Measurements from ENCODE around the gene VAV2.

VAV2 gene

DNA sequence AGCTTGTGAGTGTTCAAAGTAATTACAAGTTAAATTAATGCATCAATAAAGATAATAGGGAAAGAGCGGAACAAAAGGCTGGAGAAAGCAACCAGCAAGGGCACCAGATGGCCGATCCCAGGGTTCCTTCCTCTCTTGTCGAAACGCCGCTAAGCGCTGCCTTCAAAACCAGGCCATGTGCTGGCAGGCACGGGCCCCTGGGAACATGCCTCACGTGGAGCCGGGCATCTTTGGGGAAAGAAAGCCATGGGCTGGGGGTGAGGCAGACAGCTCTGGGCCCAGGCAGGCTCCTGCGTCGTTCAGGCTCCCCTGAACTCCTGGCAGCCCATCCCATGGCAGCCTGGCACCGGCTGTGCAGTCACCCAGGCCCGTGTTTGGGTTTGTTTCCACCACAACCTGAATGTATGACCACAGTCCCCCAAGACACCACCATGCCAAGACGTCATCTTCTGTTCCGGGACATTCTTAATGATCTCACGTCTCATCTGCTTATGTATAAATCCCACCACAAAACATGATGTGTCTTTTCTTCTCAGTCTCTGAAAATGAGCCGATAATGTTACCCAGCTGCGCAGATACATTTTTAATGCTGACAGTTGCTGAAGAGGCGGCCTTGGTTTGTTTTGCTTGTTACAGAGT, 143.5 kb downstream of the VAV2 start:
- DNase-seq = no peak

DNA sequence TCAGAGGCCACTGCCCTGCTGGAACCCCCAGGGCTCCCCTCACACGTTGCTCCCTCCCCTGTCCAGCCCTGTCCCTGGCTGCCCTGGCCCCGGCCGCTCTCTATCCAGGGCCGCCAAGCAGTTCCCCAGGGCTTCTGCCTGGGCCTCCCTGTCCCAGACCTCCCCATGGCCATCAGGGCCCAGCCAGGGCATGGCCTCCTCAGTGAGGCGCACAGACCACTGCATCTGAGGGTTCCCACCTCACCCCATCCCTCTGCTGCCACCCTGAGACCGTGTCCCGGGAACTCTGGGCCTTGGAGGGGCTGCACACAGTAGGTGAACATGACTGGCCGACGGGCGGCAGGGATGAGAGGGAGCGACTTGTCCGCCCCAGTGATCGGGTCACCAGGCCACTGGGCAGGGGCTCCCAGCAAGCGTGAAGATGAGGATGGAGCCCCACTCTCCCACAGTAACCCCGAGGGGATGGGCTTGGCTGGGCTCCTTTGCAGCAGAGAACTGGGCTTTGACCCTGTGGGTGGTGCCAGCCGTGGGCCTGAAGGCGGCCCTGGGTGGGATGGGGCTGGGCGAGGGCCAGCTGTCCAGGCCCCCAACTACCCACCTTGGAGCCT, 145.5 kb downstream of the VAV2 start:
- no peak for DNase-seq

GRCh38 chr9:133845440-133845839, 146.7 kb downstream of the VAV2 start:
- DNase-seq = no peak

DNA sequence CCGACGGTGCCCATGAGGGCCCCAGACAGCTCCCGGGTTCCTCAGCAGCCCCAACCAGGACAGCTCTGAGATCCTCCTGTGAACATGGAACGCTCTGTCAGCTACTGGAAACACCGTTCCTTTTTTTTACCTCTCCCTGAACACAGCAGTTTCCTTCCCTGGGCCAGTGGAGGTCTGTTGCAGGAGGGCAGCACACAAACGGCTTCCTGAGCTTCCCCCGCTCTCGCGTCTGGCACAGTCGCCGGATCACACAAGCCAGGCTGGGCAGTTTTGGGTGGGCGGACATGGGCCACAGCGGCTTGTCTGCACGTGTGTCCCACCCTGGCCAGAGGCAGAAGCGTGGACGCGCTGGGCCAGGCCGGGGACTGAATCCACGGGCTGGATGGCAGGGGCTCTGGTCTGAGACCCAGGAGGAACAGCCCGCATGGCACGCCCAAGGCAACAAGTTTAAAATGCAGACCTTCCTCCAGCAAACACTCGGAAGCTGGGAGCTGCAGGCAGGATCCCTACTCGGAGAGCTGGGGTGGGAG, 147.2 kb downstream of the VAV2 start:
- DNase-seq = no peak

- DNase-seq = no peak
Observed at GRCh38 chr9:133844398-133844784, 147.7 kb downstream of the VAV2 start.

- DNase-seq = no peak
Observed at GRCh38 chr9:133843751-133844397, 148.2 kb downstream of the VAV2 start.

DNA sequence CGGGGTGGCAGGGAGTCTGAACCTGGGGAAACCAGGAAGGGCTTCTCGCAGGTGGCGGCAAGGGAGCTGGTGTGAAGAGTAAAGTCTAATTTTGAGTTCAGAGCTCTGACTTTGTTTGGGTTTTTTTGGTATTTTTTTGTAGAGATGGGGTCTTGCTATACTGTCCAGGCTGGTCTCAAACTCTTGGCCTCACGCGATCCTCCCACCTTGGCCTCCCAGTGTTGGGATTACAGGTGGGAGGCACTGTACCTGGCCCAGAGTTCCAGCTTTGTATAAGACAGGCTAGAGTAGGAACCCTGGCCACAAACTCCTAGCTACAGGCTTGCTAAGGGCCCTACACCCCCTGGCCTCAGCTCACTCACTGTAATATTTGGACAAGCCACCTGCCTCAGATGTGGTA, 148.9 kb downstream of the VAV2 start:
- DNase-seq = no peak

- DNase-seq = no peak
Observed at GRCh38 chr9:133842721-133843227, 149.3 kb downstream of the VAV2 start.

DNA sequence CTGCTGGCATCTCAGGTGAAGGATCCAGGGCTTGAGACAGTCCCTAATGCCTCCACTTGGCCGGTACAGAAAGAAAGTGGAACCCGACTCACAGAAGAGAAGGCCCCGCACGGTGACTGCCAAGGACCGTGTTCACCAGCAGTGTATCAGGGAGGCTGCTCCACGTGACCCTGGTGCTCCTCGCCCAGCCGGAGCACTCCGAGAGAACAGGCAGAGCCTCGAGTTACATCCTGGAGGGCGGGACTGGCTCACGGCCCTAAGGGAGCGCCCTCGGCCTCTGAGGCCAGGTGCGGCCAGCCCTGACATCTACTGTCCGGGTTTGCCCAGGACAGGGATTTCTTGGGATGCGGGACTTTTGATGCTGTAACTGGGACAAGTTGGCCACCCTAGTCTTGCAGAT, 149.9 kb downstream of the VAV2 start:
- DNase-seq = no peak

- no peak for DNase-seq
Observed at GRCh38 chr9:133841167-133841812, 150.8 kb downstream of the VAV2 start.

DNA sequence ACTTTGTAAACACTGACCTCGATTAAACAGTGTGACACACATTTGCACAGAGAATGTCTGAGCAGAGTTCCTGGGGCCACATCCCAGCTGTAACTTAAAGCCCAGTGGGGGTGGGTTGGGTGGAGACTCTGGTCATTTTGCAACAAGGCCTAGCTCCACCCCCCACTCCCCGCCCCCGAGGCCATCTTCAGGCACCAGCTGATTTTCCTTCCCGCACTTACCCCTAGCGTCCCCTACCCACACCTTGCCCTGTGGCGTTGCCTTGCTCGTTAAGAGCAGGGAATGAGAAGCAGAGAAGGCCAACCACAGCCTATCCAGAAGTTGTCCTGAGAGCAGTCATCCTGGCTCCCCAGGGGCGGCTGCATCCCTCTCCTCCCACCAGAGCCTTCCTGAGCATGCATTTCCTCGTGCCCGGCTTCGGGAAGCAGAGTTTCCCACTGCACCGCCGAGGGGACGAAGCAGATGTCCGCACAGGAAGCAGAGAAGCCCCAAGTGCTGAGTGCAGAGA, 152.2 kb downstream of the VAV2 start:
- no peak for DNase-seq

DNA sequence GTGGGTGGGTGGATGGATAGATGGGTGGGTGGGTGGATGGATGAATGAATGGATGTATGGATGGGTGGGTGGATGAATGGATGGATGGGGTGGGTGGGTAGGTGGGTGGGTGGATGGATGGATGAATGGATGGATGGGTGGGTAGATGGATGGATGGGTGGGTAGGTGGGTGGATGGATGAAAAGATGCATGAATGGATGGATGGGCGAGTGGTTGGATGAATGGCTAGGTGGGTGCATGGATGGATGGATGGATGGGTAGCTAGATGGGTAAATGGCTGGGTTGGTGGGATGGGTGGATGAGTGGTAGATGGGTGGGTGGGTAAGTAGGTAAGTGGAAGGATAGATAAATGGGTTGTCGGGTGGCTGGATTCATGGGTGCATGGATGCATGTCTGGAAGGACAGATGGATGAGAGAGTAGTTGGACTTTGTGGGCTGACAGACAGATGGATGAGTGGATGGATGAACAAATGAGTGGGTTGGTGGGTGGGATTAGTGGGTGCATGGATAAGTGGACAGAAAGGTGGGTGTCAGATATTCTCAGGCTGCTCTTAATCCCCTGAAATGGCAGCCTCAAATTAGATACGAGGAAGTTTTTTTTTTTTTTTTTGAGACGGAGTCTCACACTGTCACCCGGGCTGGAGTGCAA, 153.1 kb downstream of the VAV2 start:
- no peak for DNase-seq

GRCh38 chr9:133837627-133838597, 154.2 kb downstream of the VAV2 start:
- no peak for DNase-seq

- no peak for DNase-seq
Observed at GRCh38 chr9:133836818-133837217, 155.3 kb downstream of the VAV2 start.

- DNase-seq = no peak
Observed at GRCh38 chr9:133836001-133836758, 155.9 kb downstream of the VAV2 start.

- no peak for DNase-seq
Observed at GRCh38 chr9:133835262-133835901, 156.7 kb downstream of the VAV2 start.

GRCh38 chr9:133834080-133834976, 157.8 kb downstream of the VAV2 start:
- DNase-seq = no peak

DNA sequence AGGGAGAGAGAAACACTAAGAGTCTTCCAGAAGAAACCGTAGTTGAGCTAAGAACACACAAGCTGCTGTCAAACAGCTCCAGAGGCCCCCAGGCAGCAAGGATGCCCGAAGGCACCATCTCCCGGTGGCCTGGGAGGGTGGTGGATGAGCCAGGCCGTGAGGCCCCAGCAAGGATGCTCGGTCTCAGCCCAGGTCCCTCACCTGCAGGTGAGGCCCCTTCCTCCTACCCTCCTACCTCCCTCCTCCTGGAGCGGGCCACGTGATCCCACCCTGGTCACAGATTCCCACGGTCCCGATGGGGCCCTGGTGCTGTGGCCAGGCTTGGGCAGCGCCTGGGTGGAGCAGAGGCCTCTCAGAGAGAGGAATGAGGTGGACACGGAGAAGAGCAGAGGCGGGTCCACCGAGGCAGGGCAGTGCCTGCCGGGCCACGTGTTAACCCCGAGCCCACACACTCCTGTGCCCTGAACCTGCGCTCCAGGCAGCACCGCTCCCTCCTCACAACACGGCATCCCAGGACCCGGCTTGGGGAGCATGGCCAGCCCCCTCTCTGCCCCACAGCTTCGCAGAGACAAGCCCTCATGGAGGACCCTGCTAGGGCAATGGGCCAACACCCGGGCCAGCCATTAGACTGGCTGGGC, 158.6 kb downstream of the VAV2 start:
- DNase-seq = no peak

DNA sequence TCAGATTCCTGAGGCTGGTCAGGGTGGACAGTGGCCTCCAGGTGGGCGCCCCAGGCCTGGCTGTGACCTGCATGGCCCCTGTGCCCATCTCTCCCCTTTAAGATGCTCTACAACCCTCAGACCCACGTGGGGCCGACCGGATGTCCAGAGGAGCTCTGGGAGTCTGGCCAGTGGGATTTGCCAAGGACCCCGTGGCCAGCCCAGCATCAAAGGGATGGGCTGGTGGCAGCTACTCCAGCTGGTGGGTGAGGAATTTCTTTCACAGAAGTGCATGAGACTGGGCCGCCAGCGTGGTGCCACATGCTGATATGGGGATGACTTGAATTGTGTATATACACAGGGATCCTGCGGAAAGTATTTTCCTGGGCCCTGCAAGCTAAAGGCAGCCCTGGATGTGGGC, 159.2 kb downstream of the VAV2 start:
- DNase-seq = no peak
